HG03442 (cell line): ENCODE measurements around the gene SND1.
"Not testable (repeated sequence)": the region's sequence is repeated elsewhere in the genome, so short reads cannot be mapped to it uniquely, and the experiment has no call there.

Experiments
- ATAC-seq: cut with Tn5 transposase; IDR thresholded peaks from one replicate; pipeline ENCODE4 v1.9.1; 2021; ENCODE audit warnings: mild to moderate bottlenecking, moderate library complexity; ENCODE audit not compliant: unreplicated experiment

The SND1 gene

DNA sequence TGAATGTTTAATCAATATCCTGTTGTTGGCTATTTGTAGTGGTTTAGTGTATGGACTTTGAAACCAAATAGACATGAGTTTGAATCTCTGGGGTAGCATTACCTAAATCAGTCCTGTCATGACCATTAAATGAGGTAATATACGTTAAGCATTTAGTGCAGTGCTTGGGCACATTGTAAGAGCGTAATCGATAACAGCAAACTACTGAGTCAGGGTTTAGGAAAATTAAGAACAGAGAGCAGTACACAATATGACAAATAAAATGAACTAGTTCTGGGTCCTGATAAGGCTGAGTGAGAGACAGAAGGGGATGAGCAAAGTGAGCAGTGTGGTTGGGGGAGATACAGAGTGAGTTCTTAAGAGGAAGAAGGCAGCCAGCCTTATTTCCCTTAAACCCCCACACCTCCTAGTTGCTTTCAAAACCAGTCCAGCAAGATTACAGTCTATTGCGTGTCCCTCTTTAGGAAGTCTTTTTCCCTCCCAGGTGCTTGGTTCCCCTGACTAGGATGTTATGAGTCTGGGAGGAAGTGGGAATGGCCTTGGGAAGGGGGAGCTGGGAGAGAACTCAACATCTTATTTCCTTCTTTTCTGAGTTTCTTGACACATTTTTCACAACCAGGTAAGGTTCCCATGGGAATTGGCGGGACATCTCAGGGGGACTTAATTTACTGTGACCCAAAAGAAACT, 171.0 kb downstream of the SND1 start:
- no peak for ATAC-seq

DNA sequence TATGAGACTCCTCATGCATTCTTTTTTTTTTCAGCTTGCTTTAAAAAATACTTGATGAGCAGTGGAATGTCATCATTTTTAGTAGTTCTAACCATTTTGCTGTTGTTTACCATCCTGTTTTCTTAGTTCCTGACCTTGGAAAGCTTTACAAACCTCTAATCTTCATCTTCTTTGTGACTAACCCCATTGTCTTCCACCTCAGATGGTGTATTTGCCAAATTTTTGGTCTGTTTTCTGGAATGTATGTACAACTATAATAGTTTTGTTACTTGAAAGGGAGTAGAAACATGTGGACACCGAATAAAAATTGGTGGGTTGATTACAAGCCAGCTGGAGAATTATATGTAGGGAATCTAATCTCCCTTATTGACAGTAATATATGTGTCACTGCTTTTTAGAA, 172.7 kb downstream of the SND1 start:
- ATAC-seq = no peak

DNA sequence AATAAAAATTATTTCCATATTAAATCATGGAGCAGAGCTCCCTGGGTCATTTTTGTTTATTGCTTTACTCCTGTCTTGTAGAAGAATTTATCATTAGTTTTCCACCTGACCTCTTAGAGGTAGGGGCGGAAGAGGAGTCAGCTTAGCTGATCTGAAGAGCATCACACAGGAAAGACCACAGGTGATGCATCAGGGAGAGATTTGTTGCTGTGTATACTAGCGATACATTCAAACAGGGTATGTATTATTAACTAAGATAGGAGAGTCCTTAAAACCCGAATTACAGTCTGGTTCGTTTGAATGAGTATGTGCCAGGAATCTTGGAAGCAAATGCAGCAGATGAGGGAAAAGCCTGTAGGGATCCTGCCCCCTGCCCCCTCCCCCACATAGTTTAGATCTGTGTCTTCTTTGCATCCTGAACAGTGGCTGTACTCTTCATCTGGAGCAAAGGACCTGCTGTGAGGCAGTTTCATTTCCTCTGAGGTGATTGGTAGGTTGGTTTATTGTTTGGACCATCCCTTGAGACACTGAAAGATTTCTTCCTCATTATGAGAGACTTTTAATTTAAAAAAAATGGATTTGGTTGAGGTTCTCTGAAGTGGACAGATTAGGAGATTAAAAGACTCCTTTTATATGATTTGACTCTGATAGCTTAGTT, 177.0 kb downstream of the SND1 start:
- ATAC-seq = peak; percentile 66

DNA sequence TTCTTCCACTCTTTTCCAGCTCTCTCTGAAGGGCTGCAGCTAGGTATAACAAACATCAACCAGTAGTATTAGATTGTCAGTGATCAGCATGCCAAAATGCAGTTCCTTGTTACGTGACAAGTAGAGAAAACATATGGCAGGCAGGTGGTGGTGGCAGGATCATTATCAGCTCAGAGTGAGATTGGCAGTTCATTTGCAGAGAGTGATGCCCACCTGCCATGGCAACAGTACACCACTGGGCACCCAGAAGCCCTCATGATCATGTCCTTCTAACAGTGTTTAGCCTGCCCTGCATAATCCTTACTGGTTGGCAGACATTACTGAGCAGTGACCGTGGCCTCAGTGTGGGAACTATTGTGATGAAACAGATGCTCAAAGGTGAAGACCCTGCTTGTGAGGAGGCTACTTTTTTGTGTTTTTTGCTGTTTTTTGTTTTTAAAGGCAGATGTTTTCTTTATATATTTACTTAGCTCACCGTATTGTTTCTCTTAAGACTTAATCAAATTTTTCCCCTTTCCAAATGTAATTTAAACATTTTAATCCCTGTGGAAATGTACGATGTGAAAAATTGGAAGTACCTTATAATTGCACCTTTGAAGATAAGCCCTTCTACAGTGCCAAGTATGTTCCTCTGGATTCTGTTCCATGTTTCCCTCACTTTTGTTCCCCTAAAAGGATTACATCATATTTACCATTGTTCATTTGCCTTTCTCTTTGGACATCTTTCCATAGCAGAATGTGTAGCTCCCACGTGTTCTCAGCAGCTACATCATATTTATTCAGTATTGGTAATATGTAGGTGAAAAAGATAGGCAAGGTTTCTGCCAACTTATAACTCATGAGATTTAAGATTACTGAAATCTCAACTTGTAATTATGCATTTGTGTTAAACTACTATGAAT, 179.6 kb downstream of the SND1 start:
- ATAC-seq = no peak

DNA sequence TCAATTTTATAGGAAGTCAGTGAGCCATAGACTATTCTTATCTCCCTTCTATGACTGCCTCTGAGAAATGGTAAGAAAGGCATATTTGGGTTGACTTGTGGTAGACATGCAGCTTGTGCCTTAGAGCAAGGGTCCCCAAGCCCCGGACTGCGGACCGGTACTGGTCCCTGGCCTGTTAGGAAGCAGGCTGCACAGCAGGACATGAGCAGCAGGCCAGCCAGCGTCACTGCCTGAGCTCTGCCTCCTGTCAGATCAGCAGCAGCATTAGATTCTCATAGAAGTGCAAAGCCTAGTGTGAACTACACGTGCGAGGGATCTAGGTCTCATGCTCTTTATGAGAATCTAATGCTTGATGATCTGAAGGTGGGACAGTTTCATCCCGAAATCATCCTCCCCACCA, 180.6 kb downstream of the SND1 start:
- no peak for ATAC-seq

DNA sequence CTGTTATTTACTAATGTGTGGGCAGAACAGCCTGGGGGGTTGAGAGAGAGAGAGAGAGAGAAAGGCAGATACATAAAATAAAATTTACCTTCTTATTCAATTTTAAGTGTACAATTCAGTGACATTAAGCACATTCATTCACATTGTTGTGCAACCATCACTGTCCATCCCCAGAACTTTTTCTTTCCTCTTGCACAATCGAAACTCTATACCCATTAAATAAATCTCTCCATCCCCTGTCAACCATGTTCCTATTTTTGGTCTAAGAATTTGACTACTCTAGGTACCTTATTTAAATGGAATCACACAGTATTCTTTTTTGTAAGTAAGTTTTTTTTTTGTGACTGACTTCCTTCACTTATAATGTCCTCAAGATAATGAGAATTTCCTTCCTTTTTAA, 181.6 kb downstream of the SND1 start:
- ATAC-seq = no peak

DNA sequence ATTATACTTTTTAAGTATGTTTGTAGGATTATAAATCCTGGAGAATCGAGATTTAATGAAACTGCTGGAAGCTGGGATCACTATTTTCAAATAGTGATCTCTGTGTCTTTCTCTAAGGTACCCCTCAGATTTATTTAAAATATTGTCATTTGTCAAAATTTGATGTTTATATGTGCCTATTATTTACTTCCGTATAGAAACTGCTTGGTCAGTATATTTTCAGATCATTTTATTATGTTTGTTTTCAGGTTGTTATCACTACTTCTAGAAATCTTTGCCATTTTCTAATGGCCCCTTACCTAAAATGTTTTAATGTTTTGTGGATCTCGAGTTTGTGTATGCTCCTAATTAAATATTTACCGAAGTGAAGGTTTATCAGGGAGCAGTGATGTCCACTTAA, 183.7 kb downstream of the SND1 start:
- no peak for ATAC-seq

DNA sequence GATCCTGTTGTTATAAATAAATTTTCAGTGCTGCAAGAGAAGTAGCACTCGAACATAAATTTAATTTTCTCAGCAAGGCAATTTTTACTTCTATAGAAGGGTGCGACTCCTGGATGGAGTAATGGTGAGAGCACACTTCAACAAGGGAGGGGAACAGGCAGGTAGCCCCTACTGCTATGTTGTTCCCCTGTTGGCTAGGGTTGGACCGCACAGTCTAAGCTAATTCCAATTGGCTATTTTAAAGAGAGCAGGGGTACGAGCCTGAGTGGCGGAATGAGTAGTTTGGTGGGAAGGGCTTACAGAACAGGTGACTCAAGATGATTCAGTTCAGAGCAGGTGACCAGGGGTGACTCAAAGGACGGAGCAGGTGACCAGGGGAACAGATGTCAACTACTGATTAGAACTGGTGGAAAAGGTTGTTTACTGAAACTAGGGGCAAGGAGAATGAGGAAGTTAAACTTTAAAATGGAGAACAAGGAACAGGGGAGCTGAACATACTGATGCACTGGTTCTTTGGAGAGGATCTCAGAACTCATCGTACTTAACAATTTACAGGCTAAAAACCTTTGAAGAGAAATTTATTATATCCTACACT, 185.9 kb downstream of the SND1 start:
- ATAC-seq = not testable (repeated sequence)

DNA sequence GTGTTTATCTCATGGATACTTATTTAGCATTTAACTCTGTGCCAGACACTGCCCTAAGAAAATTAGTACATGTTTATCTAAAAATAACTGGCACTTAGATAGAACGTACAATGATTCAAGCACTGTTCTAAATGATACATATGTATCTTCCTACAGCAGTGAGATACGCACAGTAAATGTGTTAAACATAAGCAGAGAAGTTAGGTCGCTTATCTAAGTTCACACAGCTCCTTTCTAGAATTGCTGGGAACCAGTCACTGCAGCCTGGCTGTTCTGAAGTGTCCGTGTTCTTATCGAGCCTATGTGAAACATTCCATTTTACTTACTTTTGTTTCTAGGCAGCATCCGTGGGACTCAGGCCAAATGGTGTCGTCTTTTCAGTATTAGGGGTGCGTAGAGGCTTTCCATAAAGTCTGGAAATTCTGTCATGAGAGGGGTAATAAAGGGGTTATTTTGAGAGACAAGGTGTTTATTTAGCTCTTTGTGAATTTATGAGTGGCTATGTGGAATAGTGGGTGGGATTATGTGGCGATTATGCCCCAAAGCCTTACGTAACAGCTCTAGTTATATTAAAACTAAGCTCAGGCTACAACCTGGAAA, 186.9 kb downstream of the SND1 start:
- ATAC-seq = no peak

DNA sequence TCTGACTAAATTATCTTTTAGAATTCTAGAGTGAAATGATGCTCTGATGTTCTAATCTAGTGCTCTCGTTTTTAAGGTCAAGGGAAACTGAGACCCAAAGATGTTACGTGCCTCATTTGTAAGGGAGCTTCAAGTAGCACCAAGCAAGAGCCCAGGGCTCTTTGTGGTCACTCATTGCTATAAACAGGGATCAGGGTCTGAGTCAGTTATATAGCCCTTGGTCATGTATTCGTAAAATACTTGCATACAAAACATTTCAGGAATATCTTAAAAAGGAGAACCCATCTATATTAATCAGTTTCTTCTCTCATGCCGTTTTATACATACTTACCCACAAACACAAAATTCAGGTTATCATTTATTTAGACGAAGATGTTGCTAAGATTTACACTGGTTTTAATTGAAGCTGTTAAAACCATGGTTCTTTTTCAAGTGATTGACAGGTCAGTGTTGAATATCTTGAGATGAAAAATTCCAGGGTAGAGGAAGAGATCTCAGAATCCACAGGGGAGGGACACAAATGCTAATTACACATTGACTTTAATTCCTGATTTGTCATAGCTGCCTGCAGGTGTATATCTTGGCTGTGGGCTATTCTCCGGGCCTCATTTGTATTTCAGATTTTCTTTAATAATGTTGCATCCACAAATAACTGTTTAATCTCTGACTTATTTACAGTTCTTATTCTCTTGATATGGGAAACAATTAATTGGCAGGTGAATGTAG, 188.4 kb downstream of the SND1 start:
- no peak for ATAC-seq

DNA sequence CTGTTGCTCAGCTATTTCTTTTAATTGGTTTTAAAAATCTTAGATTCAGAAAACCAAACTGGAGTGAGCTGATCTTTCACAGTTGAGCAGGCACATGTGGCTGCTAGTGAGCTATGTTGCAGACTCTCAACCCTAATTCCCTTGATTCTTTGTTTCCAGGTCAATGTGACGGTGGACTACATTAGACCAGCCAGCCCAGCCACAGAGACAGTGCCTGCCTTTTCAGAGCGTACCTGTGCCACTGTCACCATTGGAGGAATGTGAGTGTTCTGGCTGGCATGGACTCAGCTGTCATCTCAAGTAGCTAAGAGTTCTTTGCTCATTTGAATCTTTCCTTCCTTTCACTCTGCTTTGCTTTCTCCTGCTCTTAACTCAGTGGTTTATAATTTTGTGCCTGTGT, 192.2 kb downstream of the SND1 start:
- no peak for ATAC-seq

DNA sequence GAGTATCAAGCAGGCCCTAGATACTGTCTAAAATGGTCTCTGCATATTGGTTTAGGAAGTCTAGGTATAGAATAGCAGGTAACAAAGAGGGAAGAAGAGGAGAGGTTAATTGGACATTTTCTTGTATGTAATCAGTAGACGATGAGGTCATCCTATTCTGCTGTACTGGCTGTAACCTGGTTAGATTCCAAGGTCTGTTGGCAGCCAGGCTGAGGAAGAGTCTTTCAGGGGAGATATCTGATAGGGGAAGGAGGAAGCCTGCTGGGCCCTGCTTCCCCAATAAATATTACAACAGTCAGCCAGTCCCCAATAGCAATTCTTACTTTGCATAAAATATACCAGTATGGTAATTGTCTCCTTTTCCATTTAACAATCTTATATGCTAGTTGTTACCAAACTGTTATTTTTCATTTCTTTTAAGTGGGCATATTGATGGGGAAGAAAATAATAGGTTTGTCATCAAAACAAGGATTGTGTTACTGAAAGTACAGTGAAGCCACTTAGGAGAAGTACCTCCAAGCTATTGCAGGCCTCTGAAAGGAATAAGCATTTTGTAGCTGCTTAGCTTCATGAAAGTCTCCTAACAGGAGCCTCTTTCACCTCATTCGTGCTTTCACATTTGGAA, 192.8 kb downstream of the SND1 start:
- no peak for ATAC-seq

DNA sequence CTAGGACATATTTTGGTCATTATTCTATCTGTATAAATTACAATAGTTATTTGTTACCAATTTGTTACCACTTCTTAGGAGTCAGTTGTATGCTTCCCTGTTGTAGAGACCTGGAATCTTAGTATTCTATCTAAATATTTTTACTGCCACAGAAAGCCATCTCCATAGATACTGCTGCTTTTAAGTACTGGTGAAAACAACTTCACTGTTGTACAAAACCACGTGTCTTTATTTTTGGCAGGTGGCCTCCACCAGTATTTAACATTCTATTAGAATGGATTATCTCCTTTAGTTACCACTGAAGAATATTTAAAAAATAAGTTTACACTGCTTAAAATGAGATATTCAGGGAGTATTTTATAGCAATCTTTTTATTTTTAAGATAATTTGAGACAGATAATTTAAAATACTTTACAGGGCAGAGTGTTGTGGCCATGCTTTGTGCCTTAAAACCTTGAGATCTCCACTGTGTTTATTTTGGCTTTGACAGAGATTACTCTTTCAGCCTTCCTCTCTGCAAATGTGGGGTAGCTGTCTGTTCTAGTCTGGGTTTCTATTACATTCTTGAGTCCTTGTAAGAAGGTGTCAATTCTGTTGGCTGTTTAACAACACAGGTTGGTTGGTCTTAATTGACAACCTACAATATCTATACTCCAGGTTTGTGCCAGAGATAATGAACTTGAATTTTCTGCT, 193.7 kb downstream of the SND1 start:
- no peak for ATAC-seq

DNA sequence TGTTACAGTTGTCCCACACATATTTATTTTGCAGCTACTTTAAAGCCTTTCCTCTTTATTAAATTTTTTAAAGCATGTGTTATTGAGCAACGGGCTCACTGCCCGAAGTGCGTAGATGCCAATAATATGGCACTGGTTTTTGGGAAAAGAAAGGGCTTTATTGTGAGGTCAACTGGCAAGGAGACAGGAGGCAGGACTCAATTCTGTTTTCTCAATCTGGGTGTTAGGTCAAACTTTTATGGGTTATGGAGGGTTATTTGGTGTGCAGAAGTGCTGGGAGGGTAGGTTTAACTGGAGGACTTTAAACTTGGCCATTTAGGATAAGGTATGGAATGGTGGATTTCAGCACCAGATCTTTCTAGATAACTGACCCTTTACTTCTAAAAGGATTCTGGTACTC, 195.6 kb downstream of the SND1 start:
- ATAC-seq = no peak

DNA sequence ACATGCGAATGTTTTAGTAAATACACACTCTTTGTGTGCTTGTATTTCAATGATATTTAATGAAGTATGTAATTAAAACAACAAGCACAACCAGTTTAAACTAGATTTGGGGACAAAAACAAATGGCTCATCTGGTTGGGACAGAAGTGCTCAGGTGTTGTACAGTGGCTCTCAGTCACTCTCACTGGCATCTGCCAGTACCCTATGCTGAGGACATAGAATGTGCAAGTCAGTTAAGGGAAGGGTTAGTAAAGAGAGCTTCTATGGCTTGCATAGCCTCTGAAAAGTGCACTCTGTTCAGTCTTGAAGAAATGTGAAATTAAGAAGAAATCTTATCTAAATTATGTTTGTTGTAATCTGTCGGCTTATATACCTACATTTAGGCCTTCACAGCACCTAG, 196.2 kb downstream of the SND1 start:
- no peak for ATAC-seq

DNA sequence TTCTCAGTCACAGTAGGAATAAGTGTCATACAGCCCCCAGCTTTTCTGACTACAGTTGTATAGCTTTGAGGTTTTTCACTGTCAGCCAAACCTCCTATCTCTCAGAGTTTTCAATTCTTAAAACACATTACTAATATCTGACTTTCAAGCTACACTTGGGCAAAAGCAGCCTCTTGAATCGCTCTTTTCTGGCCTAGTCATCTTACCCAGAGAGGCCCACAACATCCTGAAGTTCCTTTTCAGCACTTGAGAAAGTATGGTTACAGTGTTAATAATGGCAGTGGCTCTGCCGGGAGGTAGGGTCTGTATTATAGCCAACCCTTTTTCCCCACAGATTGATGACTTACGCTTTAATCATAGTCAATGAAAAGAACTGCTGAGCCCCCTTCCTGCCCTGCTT, 198.2 kb downstream of the SND1 start:
- ATAC-seq = peak; percentile 58

DNA sequence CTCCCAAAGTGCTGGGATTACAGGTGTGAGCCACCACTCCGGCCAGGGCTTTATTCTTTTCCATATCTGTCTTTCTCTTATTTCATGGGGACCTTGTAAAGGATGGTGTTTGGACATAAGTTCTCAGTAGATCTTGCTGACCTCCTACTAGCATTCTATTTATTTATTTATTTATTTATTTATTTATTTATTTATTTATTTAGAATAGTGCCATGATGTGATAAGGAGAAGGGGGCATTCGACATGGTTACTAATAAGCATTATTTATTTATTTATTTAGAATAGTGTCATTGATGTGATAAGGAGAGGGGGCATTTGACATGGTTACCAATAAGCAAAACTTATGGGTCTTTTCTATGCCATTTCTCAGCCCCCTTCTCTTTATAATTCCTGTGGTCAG, 202.4 kb downstream of the SND1 start:
- ATAC-seq = no peak

DNA sequence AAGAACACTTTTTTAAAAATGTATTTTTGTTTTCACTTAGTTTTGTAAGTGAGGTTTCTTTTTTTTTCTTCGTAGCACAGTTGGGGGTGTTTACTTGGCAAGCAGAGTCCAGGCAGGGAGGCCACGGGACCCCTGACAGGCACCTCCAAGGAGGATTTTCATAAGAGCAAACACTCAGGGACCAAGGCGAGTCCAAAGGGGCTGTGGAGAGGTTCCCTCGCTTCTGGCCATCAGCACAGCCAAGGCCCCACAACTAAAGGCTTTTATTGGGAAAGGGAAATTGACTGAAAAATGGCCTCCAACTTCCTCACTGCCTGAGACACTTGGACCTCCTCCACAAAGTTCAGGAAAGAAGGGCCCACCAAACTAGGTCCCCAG, 205.5 kb downstream of the SND1 start:
- ATAC-seq = no peak

DNA sequence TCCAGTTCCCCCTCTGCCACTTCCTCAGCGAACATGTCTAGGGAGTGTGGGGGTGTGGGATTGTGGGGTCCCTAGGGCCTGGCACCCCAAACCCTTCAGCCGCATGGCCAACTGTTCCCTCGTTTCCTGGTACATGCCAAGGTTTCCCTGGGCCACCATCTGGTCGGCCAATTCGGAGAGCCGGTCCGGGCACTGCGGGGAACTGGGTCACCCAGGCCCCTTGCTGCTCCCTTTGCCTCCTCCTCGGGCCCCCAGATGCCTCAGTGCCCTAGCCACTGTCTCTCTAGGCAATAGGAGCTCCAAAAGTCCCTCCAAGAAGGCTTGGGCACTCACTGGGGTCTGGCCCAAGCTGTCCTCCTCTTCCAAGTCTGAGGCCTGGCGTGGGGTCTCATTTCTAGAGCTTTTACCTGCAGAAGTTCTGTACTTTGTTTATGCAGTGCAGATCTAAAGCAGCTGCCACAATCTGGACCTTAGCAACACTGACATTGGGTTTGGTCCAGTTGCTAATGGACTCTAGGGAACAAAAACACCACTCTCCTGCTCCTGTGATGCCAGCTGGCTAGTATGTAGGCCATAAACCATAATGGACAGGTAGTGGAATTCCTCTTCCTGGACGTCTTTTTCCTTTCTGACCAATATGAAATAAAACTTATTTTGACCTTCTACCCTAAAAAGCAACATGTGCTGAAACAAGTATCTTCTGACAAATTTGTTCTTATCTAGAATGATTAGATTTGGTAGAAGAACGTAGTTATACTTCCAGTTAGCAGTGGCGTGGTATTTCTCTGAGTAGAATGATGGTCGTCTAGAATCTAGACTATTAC, 206.3 kb downstream of the SND1 start:
- ATAC-seq = no peak
